H1 (cell line): Measurements from ENCODE around the gene DNAJC17. TPM values are rescaled to one million over a fixed set of nuclear protein-coding genes. Genes with fewer than 3 reads are reported as not detected.

Experiments used
- ATF2 ChIP-seq: IDR thresholded peaks from 2 replicates; pipeline ENCODE4 v1.6.1; 2012; ENCODE audit warnings: low read length, inconsistent platforms
- CTCF ChIP-seq, 3 experiments: IDR thresholded peaks; 1 replicate in 2 of 3; 2 replicates in 1 of 3; pipeline versions ENCODE4 v1.5.1 to v1.6.1; 2011; ENCODE audit warnings: low read length in 3 of 3, mild to moderate bottlenecking in 3 of 3, inconsistent platforms in 2 of 3, low read depth in 1 of 3, moderate library complexity in 1 of 3; ENCODE audit not compliant: insufficient read depth in 1 of 3; ENCODE audit errors: control extremely low read depth in 1 of 3
- EGR1 ChIP-seq: IDR thresholded peaks from 2 replicates; pipeline ENCODE4 v1.6.1; 2011; ENCODE audit warnings: low read depth, low read length, borderline replicate concordance
- TBP ChIP-seq: IDR thresholded peaks from 2 replicates; pipeline ENCODE4 v1.6.1; 2011; ENCODE audit warnings: low read depth, low read length, improper control_type of control experiment
- polyA plus RNA-seq, 7 experiments: library from polyadenylated mRNA; depleted of rRNA in 3 of 7; stranded (reverse) in 5 of 7; unstranded in 2 of 7; fragments of >200 nt in 5 of 7; fragments of 200-250 nt in 2 of 7; gene quantifications; 1 replicate in 5 of 7; 2 replicates in 1 of 7; 4 replicates in 1 of 7; pipeline versions ENCODE4 v1.2.1 to v1.2.3, GENCODE V29; 2011 to 2013; ENCODE audit warnings: missing spikeins in 2 of 7, mixed read lengths in 2 of 7
- total RNA-seq: library from RNA; stranded (reverse); fragmentation: NEBNext Ultra II Directional; extraction: Animal tissue kit (Norgen Biotek cat#: 25700); gene quantifications from 2 replicates; pipeline ENCODE4 v1.2.1, GENCODE V29; 2021

The DNAJC17 gene
- total and polyA plus RNA-seq, 2 of the 8 experiments (the other 6 are each of a cell fraction or from before 2014, with no cell fraction given), result 39.5 to 45.4 TPM

GRCh38 chr15:40843885-40844695, 36.8 kb upstream of the DNAJC17 start, which contains the start of gene SPINT1 (continued):
- TF ChIP-seq CTCF (IDR thresholded peaks at IDR 0.05; ENCODE audit: control extremely low read depth in 1 of 3, insufficient read depth in 1 of 3, low read depth in 1 of 3, low read length in 3 of 3) (no peak), TBP (no peak), EGR1 (no peak), ATF2 (0 out of 2 replicates have a peak, but pooled peaks have one; percentile 22)
- TF ChIP-seq, all 59 proteins: peak for 10
